Liver (tissue), 9 donors: ENCODE results near the gene C4orf46. TPM values are rescaled to one million over a fixed set of nuclear protein-coding genes. Genes with fewer than 3 reads are reported as not detected.

Source experiments
- DNase-seq: peaks from one replicate; pipeline ENCODE4 v3.0.0-alpha.2; 2017; ENCODE audit warnings: low spot score
- H3K27ac ChIP-seq, 2 donors: one replicate each; pipeline ENCODE4 v1.7.0; 2013; ENCODE audit warnings: inconsistent platforms in 2 of 2, low read length in 2 of 2, control low read depth in 1 of 2, low read depth in 1 of 2, mild to moderate bottlenecking in 1 of 2
- H3K27me3 ChIP-seq, 4 donors: one replicate each; pipeline versions ENCODE4 v1.6.1 to v1.7.0; 2013; ENCODE audit warnings: low read length in 3 of 4, inconsistent platforms in 1 of 4, mild to moderate bottlenecking in 1 of 4, moderate library complexity in 1 of 4; ENCODE audit not compliant: control insufficient read depth in 4 of 4, insufficient read depth in 4 of 4
- H3K36me3 ChIP-seq, 4 donors: one replicate each; pipeline versions ENCODE4 v1.6.1 to v1.7.0; 2013; ENCODE audit warnings: low read length in 3 of 4, mild to moderate bottlenecking in 3 of 4, low read depth in 1 of 4, moderate library complexity in 1 of 4; ENCODE audit not compliant: control insufficient read depth in 4 of 4, insufficient read depth in 3 of 4
- H3K4me1 ChIP-seq, 4 donors: one replicate each; pipeline versions ENCODE4 v1.6.1 to v1.7.0; 2013; ENCODE audit warnings: low read length in 3 of 4, mild to moderate bottlenecking in 3 of 4, moderate library complexity in 1 of 4; ENCODE audit not compliant: control insufficient read depth in 4 of 4, insufficient read depth in 4 of 4
- H3K4me3 ChIP-seq, 3 donors: one replicate each; pipeline versions ENCODE4 v1.6.1 to v1.7.0; 2013; ENCODE audit warnings: low read length in 3 of 3, control low read depth in 1 of 3, low read depth in 1 of 3, mild to moderate bottlenecking in 1 of 3
- H3K9ac ChIP-seq, 2 donors: one replicate each; pipeline ENCODE4 v1.7.0; 2013; ENCODE audit warnings: low read length in 2 of 2, mild to moderate bottlenecking in 2 of 2, moderate library complexity in 2 of 2, control low read depth in 1 of 2, low read depth in 1 of 2
- H3K9me3 ChIP-seq, 4 donors: one replicate each; pipeline versions ENCODE4 v1.6.1 to v1.7.0; 2013; ENCODE audit warnings: low read length in 3 of 4; ENCODE audit not compliant: control insufficient read depth in 4 of 4
- CTCF ChIP-seq: fragments of 150-350 bp; IDR thresholded peaks from 2 replicates; pipeline ENCODE4 v1.5.1; 2017; ENCODE audit warnings: improper control_type of control experiment, low read depth, low read length; ENCODE audit not compliant: missing input control
- EGR1 ChIP-seq, 2 donors: IDR thresholded peaks; 2 replicates each; pipeline ENCODE4 v1.6.1; 2016 to 2018; ENCODE audit warnings: antibody characterized with exemption in 2 of 2, low read depth in 2 of 2
- HNF4A ChIP-seq, 2 donors: conservative IDR thresholded peaks; 2 replicates each; pipeline ENCODE4 v1.6.1; 2016; ENCODE audit warnings: antibody characterized with exemption in 2 of 2, mild to moderate bottlenecking in 2 of 2
- HNF4G ChIP-seq: IDR thresholded peaks from 2 replicates; pipeline ENCODE4 v1.6.1; 2016; ENCODE audit warnings: antibody characterized with exemption
- JUND ChIP-seq, 2 donors: IDR thresholded peaks; 2 replicates each; pipeline ENCODE4 v1.6.1; 2016; ENCODE audit warnings: antibody characterized with exemption in 2 of 2
- RAD21 ChIP-seq, 2 donors: IDR thresholded peaks; 2 replicates each; pipeline ENCODE4 v1.6.1; 2016; ENCODE audit warnings: antibody characterized with exemption in 2 of 2, mild to moderate bottlenecking in 2 of 2
- SP1 ChIP-seq: IDR thresholded peaks from 2 replicates; pipeline ENCODE4 v1.6.1; 2018; ENCODE audit warnings: antibody characterized with exemption, mild to moderate bottlenecking
- TAF1 ChIP-seq: conservative IDR thresholded peaks from 2 replicates; pipeline ENCODE4 v1.6.1; 2016; ENCODE audit warnings: antibody characterized with exemption, mild to moderate bottlenecking
- WGBS: extraction: QIAGEN DNeasy Blood & Tissue Kit; methylation state at CpG from one replicate; pipeline ENCODE4 v1.1.7; 2013; 5-methylcytosine and 5-hydroxymethylcytosine counted together
- polyA plus RNA-seq, 2 donors: library from polyadenylated mRNA; stranded (reverse) in 1 of 2; unstranded in 1 of 2; fragments of 200-250 nt in 1 of 2; fragments of >200 nt in 1 of 2; fragmentation: Nextera tagmentation in 1 of 2; extraction: Ambion mirVana in 1 of 2; gene quantifications; one replicate each; pipeline versions ENCODE4 v1.2.1 to v1.2.3, GENCODE V29; 2013 to 2015
- total RNA-seq, 2 donors: library from RNA; depleted of rRNA; stranded (reverse); fragments of >200 nt; gene quantifications; one replicate each; pipeline ENCODE4 v1.2.3, GENCODE V29; 2014
- TF ChIP-seq, protein P1 (sequence below): IDR thresholded peaks from 2 replicates; pipeline ENCODE4 v1.6.1; 2016; ENCODE audit warnings: antibody characterized with exemption, mild to moderate bottlenecking
- TF ChIP-seq, protein P2 (sequence below): IDR thresholded peaks from 2 replicates; pipeline ENCODE4 v1.6.1; 2016; ENCODE audit warnings: antibody characterized with exemption
- TF ChIP-seq, protein P3 (sequence below): IDR thresholded peaks from 2 replicates; pipeline ENCODE4 v1.6.1; 2016; ENCODE audit warnings: antibody characterized with exemption
- donor health status: healthy.
- donor health status: healthy.
- donor health status: healthy.
- donor health status: healthy.
- donor health status: healthy.

The C4orf46 gene
- total and polyA plus RNA-seq, 4 donors = 0.40 to 6.7 (median 1.3) TPM

DNA sequence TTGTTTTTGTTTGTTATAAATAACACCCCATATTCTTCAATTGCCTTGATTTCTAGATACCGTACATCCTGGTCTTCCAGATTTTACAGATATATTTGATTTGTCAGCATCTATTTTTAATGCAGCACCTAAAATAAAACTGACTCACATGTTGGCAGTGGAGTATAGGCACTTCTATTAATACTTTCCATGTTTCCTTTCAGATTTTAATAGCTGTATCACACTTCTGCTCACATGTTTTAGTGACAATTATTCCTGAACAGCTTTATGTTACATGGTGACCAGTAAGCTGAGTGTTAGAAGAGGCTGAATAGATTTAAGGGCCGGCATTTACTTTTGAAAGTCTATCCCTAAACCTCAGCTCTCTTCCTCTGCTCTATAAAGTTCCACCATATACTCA is 46.1 kb downstream of the C4orf46 start:
- Histone ChIP-seq H3K9ac (no peak overlapping the region), H3K4me1 (no peaks in the 10 kb centered on the region), H3K27me3 (no peaks in the 10 kb centered on the region), H3K9me3 (no peaks in the 10 kb centered on the region), H3K36me3 (no peaks in the 10 kb centered on the region), H3K27ac (no peak overlapping the region), H3K4me3 (no peak overlapping the region)
- TF ChIP-seq HNF4A (conservative IDR thresholded peaks at IDR 0.05) = no peak
- TF ChIP-seq SP1 = no peak
- TF ChIP-seq TAF1 = no peak
- 69% methylated on average over 2 of the region's 2 CpGs for WGBS
- DNase-seq = no peak

DNA sequence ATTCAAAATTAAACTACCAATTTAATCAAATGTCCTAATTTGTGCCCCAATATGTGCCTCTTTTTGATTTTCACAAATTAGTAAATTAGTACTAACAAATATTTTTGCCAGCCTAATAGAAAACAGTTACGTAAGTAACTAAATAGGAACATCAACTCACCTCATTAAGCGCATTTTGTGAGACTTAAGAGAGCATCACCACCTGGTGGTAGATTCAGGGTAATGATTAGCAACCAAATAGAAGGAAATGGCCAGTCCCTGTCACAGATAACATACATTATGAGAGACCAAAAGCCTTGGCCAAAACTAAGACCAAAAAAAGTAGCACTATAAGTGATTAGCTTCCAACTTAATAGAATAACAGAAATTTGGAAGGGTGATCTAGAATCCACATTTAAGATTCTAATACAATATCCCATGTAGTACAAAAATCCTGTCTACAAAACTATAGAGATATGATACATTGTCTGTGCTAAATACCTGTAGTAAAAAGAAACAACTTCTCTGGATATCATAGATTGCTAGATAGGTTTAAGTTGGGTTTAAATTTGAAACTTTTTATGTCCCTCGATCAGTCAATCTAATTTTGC is 46.7 kb downstream of the C4orf46 start:
- Histone ChIP-seq H3K4me1 (no peaks in the 10 kb centered on the region), H3K36me3 (no peaks in the 10 kb centered on the region), H3K9ac (no peak overlapping the region), H3K4me3 (no peak overlapping the region), H3K9me3 (no peaks in the 10 kb centered on the region), H3K27ac (no peak overlapping the region), H3K27me3 (no peaks in the 10 kb centered on the region)
- peak; percentile 77 for TF ChIP-seq CTCF
- no peak for TF ChIP-seq EGR1 (IDR thresholded peaks at IDR 0.05; ENCODE audit: low read depth in 2 of 2)
- TF ChIP-seq HNF4G = no peak
- TF ChIP-seq RAD21 (IDR thresholded peaks at IDR 0.05) = peak; percentile 87 to 93
- TF ChIP-seq, protein P1, sequence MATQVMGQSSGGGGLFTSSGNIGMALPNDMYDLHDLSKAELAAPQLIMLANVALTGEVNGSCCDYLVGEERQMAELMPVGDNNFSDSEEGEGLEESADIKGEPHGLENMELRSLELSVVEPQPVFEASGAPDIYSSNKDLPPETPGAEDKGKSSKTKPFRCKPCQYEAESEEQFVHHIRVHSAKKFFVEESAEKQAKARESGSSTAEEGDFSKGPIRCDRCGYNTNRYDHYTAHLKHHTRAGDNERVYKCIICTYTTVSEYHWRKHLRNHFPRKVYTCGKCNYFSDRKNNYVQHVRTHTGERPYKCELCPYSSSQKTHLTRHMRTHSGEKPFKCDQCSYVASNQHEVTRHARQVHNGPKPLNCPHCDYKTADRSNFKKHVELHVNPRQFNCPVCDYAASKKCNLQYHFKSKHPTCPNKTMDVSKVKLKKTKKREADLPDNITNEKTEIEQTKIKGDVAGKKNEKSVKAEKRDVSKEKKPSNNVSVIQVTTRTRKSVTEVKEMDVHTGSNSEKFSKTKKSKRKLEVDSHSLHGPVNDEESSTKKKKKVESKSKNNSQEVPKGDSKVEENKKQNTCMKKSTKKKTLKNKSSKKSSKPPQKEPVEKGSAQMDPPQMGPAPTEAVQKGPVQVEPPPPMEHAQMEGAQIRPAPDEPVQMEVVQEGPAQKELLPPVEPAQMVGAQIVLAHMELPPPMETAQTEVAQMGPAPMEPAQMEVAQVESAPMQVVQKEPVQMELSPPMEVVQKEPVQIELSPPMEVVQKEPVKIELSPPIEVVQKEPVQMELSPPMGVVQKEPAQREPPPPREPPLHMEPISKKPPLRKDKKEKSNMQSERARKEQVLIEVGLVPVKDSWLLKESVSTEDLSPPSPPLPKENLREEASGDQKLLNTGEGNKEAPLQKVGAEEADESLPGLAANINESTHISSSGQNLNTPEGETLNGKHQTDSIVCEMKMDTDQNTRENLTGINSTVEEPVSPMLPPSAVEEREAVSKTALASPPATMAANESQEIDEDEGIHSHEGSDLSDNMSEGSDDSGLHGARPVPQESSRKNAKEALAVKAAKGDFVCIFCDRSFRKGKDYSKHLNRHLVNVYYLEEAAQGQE = no peak
- TF ChIP-seq, protein P2, sequence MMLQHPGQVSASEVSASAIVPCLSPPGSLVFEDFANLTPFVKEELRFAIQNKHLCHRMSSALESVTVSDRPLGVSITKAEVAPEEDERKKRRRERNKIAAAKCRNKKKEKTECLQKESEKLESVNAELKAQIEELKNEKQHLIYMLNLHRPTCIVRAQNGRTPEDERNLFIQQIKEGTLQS = no peak
- TF ChIP-seq, protein P3, sequence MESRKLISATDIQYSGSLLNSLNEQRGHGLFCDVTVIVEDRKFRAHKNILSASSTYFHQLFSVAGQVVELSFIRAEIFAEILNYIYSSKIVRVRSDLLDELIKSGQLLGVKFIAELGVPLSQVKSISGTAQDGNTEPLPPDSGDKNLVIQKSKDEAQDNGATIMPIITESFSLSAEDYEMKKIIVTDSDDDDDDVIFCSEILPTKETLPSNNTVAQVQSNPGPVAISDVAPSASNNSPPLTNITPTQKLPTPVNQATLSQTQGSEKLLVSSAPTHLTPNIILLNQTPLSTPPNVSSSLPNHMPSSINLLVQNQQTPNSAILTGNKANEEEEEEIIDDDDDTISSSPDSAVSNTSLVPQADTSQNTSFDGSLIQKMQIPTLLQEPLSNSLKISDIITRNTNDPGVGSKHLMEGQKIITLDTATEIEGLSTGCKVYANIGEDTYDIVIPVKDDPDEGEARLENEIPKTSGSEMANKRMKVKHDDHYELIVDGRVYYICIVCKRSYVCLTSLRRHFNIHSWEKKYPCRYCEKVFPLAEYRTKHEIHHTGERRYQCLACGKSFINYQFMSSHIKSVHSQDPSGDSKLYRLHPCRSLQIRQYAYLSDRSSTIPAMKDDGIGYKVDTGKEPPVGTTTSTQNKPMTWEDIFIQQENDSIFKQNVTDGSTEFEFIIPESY = no peak
- TF ChIP-seq JUND (IDR thresholded peaks at IDR 0.05) = no peak
- no peak for DNase-seq
- 19% methylated on average over 3 of the region's 3 CpGs for WGBS
